H1 (cell line): Measurements from ENCODE around the gene PDE2A. TPM values are rescaled to one million over a fixed set of nuclear protein-coding genes. Genes with fewer than 3 reads are reported as not detected.

Source experiments
- CTCF ChIA-PET: fragments of 300-600 bp; sonication (Branson Sonifier 250); formaldehyde crosslinking; loops from one replicate; lab custom pipeline; 2021; ENCODE audit not compliant: partially characterized antibody; lab: Charles Lee
- POLR2A ChIA-PET: fragments of 300-600 bp; sonication (Branson Sonifier 250); formaldehyde crosslinking; loops from one replicate; lab custom pipeline; 2021; ENCODE audit warnings: inconsistent platforms; ENCODE audit not compliant: partially characterized antibody; lab: Charles Lee
- DNase-seq, 2 experiments: peaks; one replicate each; pipeline versions ENCODE4 v3.0.0 to v3.0.0-alpha.2; 2010 to 2022; ENCODE audit warnings: low spot score in 2 of 2, low read depth in 1 of 2, mixed read lengths in 1 of 2
- FAIRE-seq: peaks from 2 replicates; lab custom pipeline; 2011; peaks lifted over from hg19 to GRCh38; lab: Jason Lieb, UNC
- H2AFZ ChIP-seq: 2 replicates; pipeline ENCODE4 v1.8.1; 2012; ENCODE audit warnings: low read length, inconsistent platforms
- H2AK5ac ChIP-seq: 2 replicates; pipeline ENCODE4 v1.6.1; 2013; ENCODE audit warnings: low read depth, low read length
- H2BK120ac ChIP-seq: replicated peaks from 2 replicates; pipeline ENCODE3; 2013; ENCODE audit warnings: low read depth, low read length, inconsistent platforms
- H2BK12ac ChIP-seq: 2 replicates; pipeline ENCODE4 v1.6.1; 2013; ENCODE audit warnings: low read depth, low read length
- H2BK15ac ChIP-seq: 2 replicates; pipeline ENCODE4 v1.6.1; 2013; ENCODE audit warnings: low read length
- H2BK20ac ChIP-seq: 2 replicates; pipeline ENCODE4 v1.6.1; 2013; ENCODE audit warnings: low read length
- H2BK5ac ChIP-seq: 2 replicates; pipeline ENCODE4 v1.6.1; 2013; ENCODE audit warnings: low read depth, low read length
- H3K14ac ChIP-seq: 2 replicates; pipeline ENCODE4 v1.6.1; 2013; ENCODE audit warnings: inconsistent platforms; ENCODE audit not compliant: insufficient read length
- H3K18ac ChIP-seq: 2 replicates; pipeline ENCODE4 v1.6.1; 2013; ENCODE audit warnings: low read length; ENCODE audit errors: extremely low read depth
- H3K23ac ChIP-seq: 2 replicates; pipeline ENCODE4 v1.6.1; 2013; ENCODE audit warnings: inconsistent platforms; ENCODE audit not compliant: insufficient read length
- H3K23me2 ChIP-seq: 2 replicates; pipeline ENCODE4 v1.6.1; 2013; ENCODE audit warnings: low read depth, low read length
- H3K27ac ChIP-seq: 2 replicates; pipeline ENCODE4 v1.6.1; 2011; ENCODE audit warnings: low read depth, low read length, inconsistent platforms
- H3K27me3 ChIP-seq, 4 experiments: replicated peaks in 1 of 4; 1 replicate in 1 of 4; 2 replicates in 3 of 4; pipeline versions ENCODE4 v1.6.1 to v1.8.1; 2011 to 2013; ENCODE audit warnings: low read length in 3 of 4, mild to moderate bottlenecking in 3 of 4, inconsistent platforms in 2 of 4, mixed read lengths in 2 of 4, moderate library complexity in 1 of 4; ENCODE audit not compliant: control insufficient read depth in 3 of 4, insufficient read depth in 3 of 4; ENCODE audit errors: extremely low read depth in 1 of 4
- H3K36me3 ChIP-seq, 4 experiments: 2 replicates each; pipeline versions ENCODE4 v1.6.1 to v1.8.1; 2011 to 2013; ENCODE audit warnings: mild to moderate bottlenecking in 4 of 4, low read length in 3 of 4, moderate library complexity in 2 of 4, control low read depth in 1 of 4, inconsistent platforms in 1 of 4; ENCODE audit not compliant: insufficient read depth in 4 of 4, control insufficient read depth in 2 of 4
- H3K4ac ChIP-seq: replicated peaks from 2 replicates; pipeline ENCODE3; 2013; ENCODE audit warnings: low read length, low read depth, mixed read lengths, inconsistent platforms; ENCODE audit not compliant: insufficient read length
- H3K4me1 ChIP-seq, 4 experiments: replicated peaks in 1 of 4; 1 replicate in 1 of 4; 2 replicates in 3 of 4; pipeline versions ENCODE4 v1.6.1 to v1.8.1; 2011 to 2013; ENCODE audit warnings: low read length in 3 of 4, inconsistent platforms in 2 of 4, mixed read lengths in 1 of 4; ENCODE audit not compliant: insufficient read depth in 4 of 4, control insufficient read depth in 3 of 4
- H3K4me2 ChIP-seq, 2 experiments: 2 replicates each; pipeline versions ENCODE4 v1.6.1 to v1.8.1; 2011 to 2013; ENCODE audit warnings: low read depth in 2 of 2, low read length in 2 of 2, control low read depth in 1 of 2, inconsistent platforms in 1 of 2, mild to moderate bottlenecking in 1 of 2; ENCODE audit not compliant: insufficient read depth in 1 of 2
- H3K4me3 ChIP-seq, 4 experiments: fragments of 200-600, 300-600 bp in 1 of 4; sonication (generic), shearing (Covaris generic), sonication (Bioruptor Twin) in 1 of 4; 2 replicates each; pipeline versions ENCODE4 v1.5.1 to v1.8.1; 2011 to 2016; ENCODE audit warnings: low read length in 4 of 4, low read depth in 3 of 4, control low read depth in 2 of 4, inconsistent platforms in 2 of 4, mild to moderate bottlenecking in 2 of 4, mixed read lengths in 1 of 4, moderate library complexity in 1 of 4; ENCODE audit not compliant: insufficient read depth in 2 of 4; ENCODE audit errors: extremely low read depth in 1 of 4
- H3K56ac ChIP-seq: replicated peaks from 2 replicates; pipeline ENCODE3; 2013; ENCODE audit warnings: low read depth, mild to moderate bottlenecking, mixed read lengths, low read length, inconsistent platforms; ENCODE audit not compliant: insufficient read length
- H3K79me1 ChIP-seq: 2 replicates; pipeline ENCODE4 v1.6.1; 2013; ENCODE audit warnings: low read depth, low read length, control low read depth
- H3K79me2 ChIP-seq, 2 experiments: 2 replicates each; pipeline versions ENCODE4 v1.6.1 to v1.8.1; 2012 to 2013; ENCODE audit warnings: low read length in 2 of 2, mild to moderate bottlenecking in 2 of 2, inconsistent platforms in 1 of 2; ENCODE audit not compliant: insufficient read depth in 2 of 2, control insufficient read depth in 1 of 2
- H3K9ac ChIP-seq, 4 experiments: replicated peaks in 1 of 4; 1 replicate in 1 of 4; 2 replicates in 3 of 4; pipeline versions ENCODE4 v1.6.1 to v1.8.1; 2011 to 2013; ENCODE audit warnings: low read depth in 3 of 4, low read length in 3 of 4, control low read depth in 2 of 4, mild to moderate bottlenecking in 2 of 4, moderate library complexity in 2 of 4, inconsistent platforms in 1 of 4; ENCODE audit errors: extremely low read depth in 1 of 4
- H3K9me3 ChIP-seq, 2 experiments: 2 replicates each; pipeline versions ENCODE4 v1.6.1 to v1.8.1; 2012 to 2013; ENCODE audit warnings: mild to moderate bottlenecking in 2 of 2, moderate library complexity in 2 of 2, control low read depth in 1 of 2, inconsistent platforms in 1 of 2, low read depth in 1 of 2, low read length in 1 of 2, mixed read lengths in 1 of 2; ENCODE audit not compliant: insufficient read depth in 2 of 2
- H4K20me1 ChIP-seq, 2 experiments: replicated peaks in 1 of 2; 2 replicates each; pipeline versions ENCODE3 to v1.8.1; 2011 to 2013; ENCODE audit warnings: inconsistent platforms in 2 of 2, low read length in 2 of 2, mild to moderate bottlenecking in 1 of 2; ENCODE audit not compliant: insufficient read depth in 2 of 2, control insufficient read depth in 1 of 2
- H4K5ac ChIP-seq: 2 replicates; pipeline ENCODE4 v1.6.1; 2013; ENCODE audit warnings: low read length, low read depth, mixed read lengths, inconsistent platforms; ENCODE audit not compliant: insufficient read length
- H4K8ac ChIP-seq: 2 replicates; pipeline ENCODE4 v1.8.0; 2013; ENCODE audit warnings: mild to moderate bottlenecking, moderate library complexity, low read length, inconsistent platforms; ENCODE audit not compliant: insufficient read depth; ENCODE audit errors: extremely low read depth
- H4K91ac ChIP-seq: replicated peaks from 2 replicates; pipeline ENCODE3; 2013; ENCODE audit warnings: low read length, mixed read lengths, inconsistent platforms; ENCODE audit not compliant: insufficient read length
- CBX5 ChIP-seq: fragments of 300-800, 300-1000 bp; sonication (generic); IDR thresholded peaks from 2 replicates; pipeline ENCODE4 v1.7.1; 2016; ENCODE audit warnings: antibody characterized with exemption, low read length, low read depth
- CEBPB ChIP-seq: IDR thresholded peaks from 2 replicates; pipeline ENCODE4 v1.6.1; 2012; ENCODE audit warnings: low read depth, low read length
- CTBP2 ChIP-seq: IDR thresholded peaks from 2 replicates; pipeline ENCODE4 v1.7.0; 2011; ENCODE audit warnings: borderline replicate concordance, mild to moderate bottlenecking, moderate library complexity, mixed read lengths, low read length; ENCODE audit not compliant: insufficient read depth, insufficient read length
- GABPA ChIP-seq: IDR thresholded peaks from 2 replicates; pipeline ENCODE4 v1.6.1; 2011; ENCODE audit warnings: mild to moderate bottlenecking, low read length, moderate library complexity, borderline replicate concordance; ENCODE audit not compliant: insufficient read depth
- HDAC2 ChIP-seq, 2 experiments: fragments of 300-600 bp in 1 of 2; sonication (generic) in 1 of 2; IDR thresholded peaks; 2 replicates each; pipeline ENCODE4 v1.6.1; 2011 to 2012; ENCODE audit warnings: low read depth in 2 of 2, low read length in 2 of 2, mild to moderate bottlenecking in 2 of 2, moderate library complexity in 2 of 2, borderline replicate concordance in 1 of 2, inconsistent platforms in 1 of 2
- MAFK ChIP-seq: IDR thresholded peaks from 2 replicates; pipeline ENCODE4 v1.6.1; 2012; ENCODE audit warnings: low read depth, mild to moderate bottlenecking, improper control_type of control experiment, low read length
- NRF1 ChIP-seq: IDR thresholded peaks from 2 replicates; pipeline ENCODE4 v1.6.1; 2011; ENCODE audit warnings: mild to moderate bottlenecking, low read depth, low read length, improper control_type of control experiment
- RAD21 ChIP-seq, 2 experiments: IDR thresholded peaks in 1 of 2; conservative IDR thresholded peaks in 1 of 2; 2 replicates each; pipeline ENCODE4 v1.6.1; 2011; ENCODE audit warnings: low read depth in 2 of 2, low read length in 2 of 2, improper control_type of control experiment in 1 of 2, inconsistent platforms in 1 of 2, mild to moderate bottlenecking in 1 of 2, moderate library complexity in 1 of 2
- RFX5 ChIP-seq: IDR thresholded peaks from 2 replicates; pipeline ENCODE4 v1.6.1; 2011; ENCODE audit warnings: low read depth, low read length, improper control_type of control experiment, borderline replicate concordance
- ZNF274 ChIP-seq: IDR thresholded peaks from 2 replicates; pipeline ENCODE4 v1.7.0; 2012; ENCODE audit warnings: low read length, borderline replicate concordance; ENCODE audit errors: extremely low read depth
- WGBS, 2 experiments: shearing (Covaris generic) in 1 of 2; methylation state at CpG; one replicate each; pipeline versions ENCODE4 v1.1.6 to v1.1.7; 2013 to 2015; ENCODE audit warnings: low lambda C conversion rate in 2 of 2, mixed read lengths in 2 of 2, inconsistent platforms in 1 of 2, low coverage in 1 of 2, missing lambda C conversion rate in 1 of 2; ENCODE audit not compliant: insufficient replicate concordance in 2 of 2, insufficient coverage in 1 of 2, insufficient read length in 1 of 2; ENCODE audit errors: extremely low coverage in 1 of 2, missing lambda C conversion rate in 1 of 2; 5-methylcytosine and 5-hydroxymethylcytosine counted together
- polyA plus RNA-seq, 7 experiments: library from polyadenylated mRNA; depleted of rRNA in 3 of 7; stranded (reverse) in 5 of 7; unstranded in 2 of 7; fragments of >200 nt in 5 of 7; fragments of 200-250 nt in 2 of 7; gene quantifications; 1 replicate in 5 of 7; 2 replicates in 1 of 7; 4 replicates in 1 of 7; pipeline versions ENCODE4 v1.2.1 to v1.2.3, GENCODE V29; 2011 to 2013; ENCODE audit warnings: missing spikeins in 2 of 7, mixed read lengths in 2 of 7
- total RNA-seq: library from RNA; stranded (reverse); fragmentation: NEBNext Ultra II Directional; extraction: Animal tissue kit (Norgen Biotek cat#: 25700); gene quantifications from 2 replicates; pipeline ENCODE4 v1.2.1, GENCODE V29; 2021

Gene PDE2A
- total and polyA plus RNA-seq, 2 of the 8 experiments (the other 6 are each of a cell fraction or from before 2014, with no cell fraction given), result 3.4 to 7.1 TPM

DNA sequence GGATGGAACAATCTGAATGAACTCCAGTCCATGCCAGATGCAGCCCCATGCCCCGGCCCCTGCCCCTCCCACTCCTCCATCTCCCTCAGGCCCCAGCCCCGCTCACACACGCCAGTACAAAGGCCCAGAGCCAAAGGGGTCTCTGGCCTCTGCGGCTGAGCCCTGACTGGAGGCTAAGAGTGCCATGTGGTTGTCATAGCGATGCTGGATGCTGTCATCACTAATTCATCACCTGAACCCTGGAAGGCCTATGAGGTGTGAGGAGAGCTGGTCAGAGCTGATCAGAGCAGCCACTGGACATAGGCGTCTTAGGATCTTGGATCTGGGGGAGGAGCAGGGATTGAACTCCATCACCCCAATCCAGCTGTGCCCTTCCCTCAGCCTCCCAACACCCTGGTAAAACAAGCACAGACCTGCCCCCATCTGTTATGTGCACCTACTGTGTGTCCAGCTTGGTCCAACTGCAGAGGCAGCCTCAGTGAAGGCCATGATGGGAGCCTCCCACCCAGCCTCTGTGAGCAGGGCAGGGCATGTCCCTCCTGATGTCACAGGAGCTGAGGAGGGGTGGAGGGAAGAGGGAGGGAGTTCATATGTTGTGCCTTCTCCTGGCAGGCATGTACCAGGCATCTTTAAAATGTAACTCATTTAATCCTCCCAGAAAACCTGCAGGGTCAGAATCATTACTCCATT, 16.7 kb downstream of the PDE2A start:
- Histone ChIP-seq H2BK12ac (no peak overlapping the region; the same call in 1 of the 2 replicates), H3K36me3 (no peaks in the 10 kb centered on the region), H3K56ac (no peak overlapping the region), H3K9ac (no peak overlapping the region; a peak in 1 of 7 replicates), H3K23me2 (no peaks in the 10 kb centered on the region), H3K14ac (no peak overlapping the region), H4K8ac (0 out of 2 replicates have a peak overlapping the region, but pooled peaks have one; percentile 3), H3K4me2 (no peak overlapping the region), H2BK15ac (0 out of 2 replicates have a peak overlapping the region, but pooled peaks have one; percentile 9), H2BK5ac (no peak overlapping the region), H4K91ac (no peak overlapping the region), H3K27me3 (no peaks in the 10 kb centered on the region; a peak in 1 of 7 replicates), H3K79me1 (no peaks in the 10 kb centered on the region), H4K5ac (no peak overlapping the region), H3K23ac (no peak overlapping the region), H2BK120ac (no peak overlapping the region), H3K79me2 (no peaks in the 10 kb centered on the region), H4K20me1 (peaks cover 0 to 2% of the 10 kb centered on the region in 2 experiments), H2BK20ac (no peak overlapping the region), H2AK5ac (no peak overlapping the region), H3K18ac (no peak overlapping the region), H2AFZ (no peak overlapping the region), H3K4me3 (no peak overlapping the region), H3K4me1 (peaks cover 0 to 13% (median 6%) of the 10 kb centered on the region in 4 experiments; a peak in 5 of 7 replicates), H3K9me3 (no peaks in the 10 kb centered on the region), H3K4ac (no peak overlapping the region), H3K27ac (no peak overlapping the region)
- no peak for FAIRE-seq
- 71% methylated on average over 6 of the region's 6 CpGs; no CpG with 5 or more reads in 1 of the 2 experiments for WGBS, 2 experiments
- ChIA-PET POLR2A (interaction anchor here (1.4 to 2.1 kb wide), 3 partner anchors 13 to 19 kb away, joined by 3 to 6 read pairs (median 3); no protein-coding TSS in a partner anchor), CTCF (interaction anchor here (1.0 to 39.6 kb wide), 7 partner anchors 12 to 83 kb away, joined by 3 to 552 read pairs (median 9); no protein-coding TSS in a partner anchor)
- DNase-seq, result no peak
- no peak for TF ChIP-seq GABPA
- no peak for TF ChIP-seq RAD21 (IDR thresholded peaks at IDR 0.05 in 1 of 2, conservative IDR thresholded peaks at IDR 0.05 in 1 of 2; ENCODE audit: low read depth in 2 of 2, low read length in 2 of 2)
- no peak for TF ChIP-seq RFX5
- TF ChIP-seq ZNF274, result no peak
- no peak for TF ChIP-seq CEBPB
- no peak for TF ChIP-seq CBX5
- no peak for TF ChIP-seq HDAC2 (IDR thresholded peaks at IDR 0.05; ENCODE audit: borderline replicate concordance in 1 of 2, low read depth in 2 of 2, low read length in 2 of 2)
- no peak for TF ChIP-seq CTBP2
- TF ChIP-seq NRF1, result no peak
- TF ChIP-seq MAFK, result no peak
